ENCODE measurements around the gene EFNB1. TPM values are rescaled to one million over a fixed set of nuclear protein-coding genes. Genes with fewer than 3 reads are reported as not detected.
A peak's percentile ranks its signal among the peaks of the same experiment; 100 is the strongest.

The EFNB1 gene
- total RNA-seq, 1 donor, result 4.6 TPM

DNA sequence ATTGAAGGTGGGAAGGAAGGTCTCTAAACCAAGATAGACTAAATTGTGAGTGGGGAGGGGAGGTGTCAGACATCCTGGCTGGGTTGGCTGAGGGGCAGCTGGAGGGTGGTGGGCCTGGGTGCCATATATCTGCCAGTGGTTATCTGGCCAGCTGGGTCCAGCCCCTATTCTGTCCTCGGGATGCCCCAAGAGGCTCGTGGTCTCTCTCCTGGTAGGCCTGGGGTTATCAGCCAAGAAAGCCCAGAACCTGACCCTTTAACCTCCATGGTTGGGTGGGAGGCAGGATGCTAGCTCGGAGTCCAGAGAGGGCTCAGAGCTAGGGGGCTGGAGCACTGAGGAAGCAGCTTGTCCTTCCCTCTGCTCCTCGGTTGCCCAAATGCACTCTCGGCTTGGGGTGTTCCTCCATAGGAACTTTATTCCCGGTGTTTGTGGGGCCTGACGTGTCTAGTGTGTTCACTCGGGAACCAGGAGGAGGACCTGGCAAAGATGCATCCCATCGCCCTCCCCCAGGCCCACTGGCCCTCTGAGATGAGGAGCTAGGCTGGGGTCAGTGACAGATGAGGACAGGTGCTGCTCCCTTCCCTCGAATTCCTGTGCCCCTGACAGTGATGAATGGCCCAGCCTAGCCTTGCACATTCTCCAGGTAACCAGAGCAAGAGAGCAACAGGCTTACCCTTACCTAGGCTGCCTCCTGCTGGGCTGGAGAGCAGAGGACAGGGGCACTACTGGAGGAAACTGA, 5.2 kb upstream of the EFNB1 start:
- Histone ChIP-seq H3K27me3 (ENCODE audit: insufficient read depth, low read length) (no peaks in the 10 kb centered on the region), H3K9me3 (ENCODE audit: low read depth, low read length) (no peaks in the 10 kb centered on the region), H3K4me1 (ENCODE audit: insufficient read depth, low read length) (peaks cover 6% of the 10 kb centered on the region), H3K4me3 (ENCODE audit: low read length) (no peak overlapping the region)

DNA sequence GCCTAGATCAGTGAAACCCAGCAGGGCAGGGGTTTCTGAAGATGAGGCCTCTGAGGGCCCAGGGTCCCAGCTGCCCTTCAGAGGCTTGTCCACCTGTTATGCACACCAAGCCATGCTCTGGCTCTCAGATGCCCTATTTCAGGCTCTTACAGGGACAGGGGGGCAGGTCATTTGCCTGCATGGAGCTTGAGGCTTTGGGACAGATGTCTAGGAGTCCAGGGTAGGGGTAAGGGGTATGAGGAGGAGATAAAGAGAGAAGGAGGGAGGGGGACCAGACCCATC, 4.7 kb upstream of the EFNB1 start:
- no peaks in the 10 kb centered on the region for H3K9me3 ChIP-seq (ENCODE audit: low read depth, low read length)
- H3K27me3 ChIP-seq (ENCODE audit: insufficient read depth, low read length), result no peaks in the 10 kb centered on the region
- peaks cover 6% of the 10 kb centered on the region for H3K4me1 ChIP-seq (ENCODE audit: insufficient read depth, low read length)
- H3K4me3 ChIP-seq (ENCODE audit: low read length), result no peak overlapping the region

DNA sequence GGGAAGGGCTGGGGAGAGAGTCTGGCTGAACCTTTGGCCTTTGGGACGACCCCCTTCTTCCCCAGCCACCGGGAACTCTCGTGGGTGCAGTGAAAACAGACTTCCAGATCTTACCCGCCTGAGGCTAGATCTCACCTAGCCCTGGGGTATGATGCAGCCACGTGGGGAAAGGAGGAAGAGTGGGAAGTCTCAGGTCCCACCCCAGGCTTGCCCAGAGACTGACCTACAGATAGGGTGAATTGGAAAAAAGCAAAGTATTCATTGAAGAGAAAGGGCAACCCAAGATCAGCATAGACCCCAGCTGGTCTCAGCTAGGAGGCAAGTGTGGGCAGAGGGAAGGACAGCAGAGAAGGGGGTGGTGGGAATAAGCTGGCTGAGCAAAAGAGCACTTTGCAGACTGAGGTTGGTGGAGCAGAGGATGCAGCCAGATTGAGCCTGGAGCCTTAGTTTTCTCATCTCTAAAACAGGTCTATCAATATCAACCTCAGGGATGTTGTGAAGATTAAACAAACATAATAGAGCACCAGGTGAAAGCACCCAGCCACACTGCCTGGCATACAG, 4.2 kb upstream of the EFNB1 start:
- Histone ChIP-seq H3K9me3 (ENCODE audit: low read depth, low read length) (no peaks in the 10 kb centered on the region), H3K4me1 (ENCODE audit: insufficient read depth, low read length) (peaks cover 6% of the 10 kb centered on the region), H3K4me3 (ENCODE audit: low read length) (no peak overlapping the region), H3K27me3 (ENCODE audit: insufficient read depth, low read length) (no peaks in the 10 kb centered on the region)

DNA sequence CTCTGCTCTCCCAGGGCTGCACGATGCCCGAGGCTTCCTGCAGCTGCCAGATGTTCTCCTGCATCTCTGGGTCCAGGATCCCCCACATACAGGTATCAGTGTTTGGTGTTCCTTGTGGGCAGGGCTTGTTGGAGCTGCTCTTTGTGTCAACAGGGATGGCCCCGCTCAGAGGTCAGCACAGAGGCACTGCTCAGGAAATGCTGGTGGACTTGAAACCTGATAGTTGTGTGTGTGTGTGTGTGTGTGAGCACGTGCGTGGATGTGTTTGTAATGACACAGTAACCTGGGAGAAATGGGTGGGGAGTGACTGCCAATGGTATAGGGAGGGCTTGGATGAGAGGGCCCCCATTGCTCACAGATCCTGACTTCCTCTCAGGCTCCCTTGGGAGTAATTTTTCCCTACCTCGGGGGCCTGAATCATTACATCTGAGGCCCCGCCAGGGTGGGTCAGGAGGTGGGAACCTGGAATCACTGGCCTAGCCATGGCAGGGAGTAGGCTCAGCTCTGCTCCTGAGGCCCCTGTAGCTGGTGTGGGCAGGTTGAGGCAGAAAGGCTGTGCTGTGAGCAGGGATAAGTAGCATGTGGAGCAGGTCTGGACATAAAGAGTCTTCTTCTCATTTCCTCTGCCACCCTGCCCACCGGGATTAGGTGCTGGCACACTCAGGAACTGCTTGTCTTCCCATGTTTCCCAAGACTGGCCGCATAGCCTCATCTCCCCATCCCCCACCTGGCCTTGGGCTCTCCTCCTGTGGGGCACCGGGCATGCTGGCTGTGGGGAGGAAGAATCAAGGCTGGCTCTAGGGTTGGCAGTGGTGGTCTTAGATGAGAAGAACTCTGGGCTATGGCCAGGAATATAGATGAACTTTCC, 2.5 kb upstream of the EFNB1 start:
- H3K4me3 ChIP-seq (ENCODE audit: low read length), result no peak overlapping the region
- H3K27me3 ChIP-seq (ENCODE audit: insufficient read depth, low read length), result no peaks in the 10 kb centered on the region
- peaks cover 16% of the 10 kb centered on the region for H3K4me1 ChIP-seq (ENCODE audit: insufficient read depth, low read length)
- no peaks in the 10 kb centered on the region for H3K9me3 ChIP-seq (ENCODE audit: low read depth, low read length)

DNA sequence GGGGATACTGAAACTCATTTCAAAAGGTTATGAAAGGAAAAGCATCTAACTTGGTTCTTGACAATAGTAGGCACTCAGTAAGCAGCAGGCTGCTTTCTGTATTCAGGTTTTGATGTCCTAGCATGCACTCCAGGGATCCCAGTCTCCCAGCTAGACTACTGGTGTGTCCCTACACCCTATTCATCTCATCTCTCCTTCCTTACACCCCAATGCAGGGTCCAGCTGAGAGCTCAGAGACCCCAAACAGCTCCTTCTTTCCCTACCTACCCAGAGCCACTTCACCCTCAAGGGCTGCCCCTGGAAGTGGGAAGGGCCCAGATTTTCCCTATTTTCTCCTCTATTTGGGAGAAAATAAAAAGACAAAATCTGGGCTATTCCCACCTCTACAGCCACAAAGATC, 1.6 kb upstream of the EFNB1 start:
- Histone ChIP-seq H3K27me3 (ENCODE audit: insufficient read depth, low read length) (no peaks in the 10 kb centered on the region), H3K9me3 (ENCODE audit: low read depth, low read length) (no peaks in the 10 kb centered on the region), H3K4me1 (ENCODE audit: insufficient read depth, low read length) (peaks cover 23% of the 10 kb centered on the region), H3K4me3 (ENCODE audit: low read length) (no peak overlapping the region)

DNA sequence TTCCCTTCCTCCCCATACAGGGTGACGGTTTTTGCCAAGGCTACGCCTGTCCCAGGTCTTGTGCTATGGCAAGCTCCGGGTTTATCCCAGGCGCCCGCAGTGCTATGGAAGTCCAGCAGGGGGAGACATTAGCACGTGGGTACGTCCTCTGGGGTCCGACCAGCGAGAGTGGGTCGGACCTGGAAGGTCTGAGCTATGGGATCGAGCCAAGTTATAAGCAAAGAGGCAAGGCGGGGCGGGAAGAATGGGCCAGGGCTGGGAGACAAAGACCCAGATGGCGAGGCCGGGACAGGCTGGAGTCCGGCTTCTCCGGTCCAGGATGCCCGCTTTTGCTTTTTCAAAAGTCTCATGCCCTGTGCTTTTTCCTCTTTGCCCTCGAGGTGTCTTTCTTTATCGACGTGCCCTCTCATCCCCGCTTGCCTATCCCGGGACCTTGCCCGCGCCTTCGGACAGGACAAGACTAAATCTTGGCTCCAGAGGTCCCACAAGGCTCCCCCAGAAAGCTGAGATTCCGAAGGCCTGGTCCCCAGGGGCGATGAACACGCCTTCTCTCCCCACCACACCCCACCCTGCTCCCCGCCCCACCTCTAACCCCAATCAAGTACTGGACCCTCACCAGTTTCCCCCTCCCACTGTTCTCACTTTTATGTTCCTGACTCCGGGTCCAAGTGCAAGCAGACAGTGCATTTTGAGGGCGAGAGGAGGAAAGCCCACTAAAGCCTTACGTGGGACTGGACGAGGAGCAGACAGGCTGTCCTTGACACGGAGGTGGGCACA, 785 bp upstream of the EFNB1 start:
- H3K27me3 ChIP-seq (ENCODE audit: insufficient read depth, low read length), result no peaks in the 10 kb centered on the region
- no peaks in the 10 kb centered on the region for H3K9me3 ChIP-seq (ENCODE audit: low read depth, low read length)
- peaks cover 23% of the 10 kb centered on the region for H3K4me1 ChIP-seq (ENCODE audit: insufficient read depth, low read length)
- peak overlapping the region; percentile 59 for H3K4me3 ChIP-seq (ENCODE audit: low read length)

DNA sequence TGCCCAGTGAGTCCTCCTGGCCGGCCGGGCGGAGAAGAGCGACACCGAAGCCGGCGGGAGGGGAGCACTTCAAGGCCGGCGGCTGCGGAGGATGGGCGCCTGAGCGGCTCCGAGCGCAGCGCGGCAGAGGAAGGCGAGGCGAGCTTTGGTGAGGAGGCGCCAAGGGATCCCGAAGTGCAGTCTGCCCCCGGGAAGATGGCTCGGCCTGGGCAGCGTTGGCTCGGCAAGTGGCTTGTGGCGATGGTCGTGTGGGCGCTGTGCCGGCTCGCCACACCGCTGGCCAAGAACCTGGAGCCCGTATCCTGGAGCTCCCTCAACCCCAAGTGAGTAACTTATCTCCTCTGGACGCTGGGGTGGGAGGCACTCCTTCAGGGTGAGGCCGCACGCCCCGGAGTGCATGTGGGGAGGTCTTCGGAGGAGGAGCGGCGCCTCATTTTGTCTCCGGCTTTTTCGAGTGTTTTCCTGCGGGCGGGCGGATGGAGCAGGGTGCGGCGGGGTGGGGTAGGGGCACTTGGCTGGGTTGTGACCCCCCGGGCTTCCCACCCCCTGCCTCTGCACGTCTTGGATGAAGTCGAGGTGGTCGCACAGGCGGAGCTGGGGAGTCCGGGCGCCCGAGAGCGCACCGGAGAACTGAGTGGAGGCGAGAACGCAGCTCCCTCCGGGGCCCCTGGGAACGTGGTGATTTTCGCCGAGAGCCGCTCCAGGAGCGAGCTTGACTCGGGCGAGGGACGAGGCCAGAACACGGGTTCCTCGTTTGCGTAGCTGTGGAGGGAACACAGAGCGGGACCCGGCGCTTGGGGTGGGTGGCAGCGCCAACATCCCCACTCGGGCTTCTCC, 979 bp downstream of the EFNB1 start:
- Histone ChIP-seq H3K27me3 (ENCODE audit: insufficient read depth, low read length) (no peaks in the 10 kb centered on the region), H3K4me1 (ENCODE audit: insufficient read depth, low read length) (peaks cover 23% of the 10 kb centered on the region), H3K4me3 (ENCODE audit: low read length) (peak overlapping the region; percentile 59), H3K9me3 (ENCODE audit: low read depth, low read length) (no peaks in the 10 kb centered on the region)

DNA sequence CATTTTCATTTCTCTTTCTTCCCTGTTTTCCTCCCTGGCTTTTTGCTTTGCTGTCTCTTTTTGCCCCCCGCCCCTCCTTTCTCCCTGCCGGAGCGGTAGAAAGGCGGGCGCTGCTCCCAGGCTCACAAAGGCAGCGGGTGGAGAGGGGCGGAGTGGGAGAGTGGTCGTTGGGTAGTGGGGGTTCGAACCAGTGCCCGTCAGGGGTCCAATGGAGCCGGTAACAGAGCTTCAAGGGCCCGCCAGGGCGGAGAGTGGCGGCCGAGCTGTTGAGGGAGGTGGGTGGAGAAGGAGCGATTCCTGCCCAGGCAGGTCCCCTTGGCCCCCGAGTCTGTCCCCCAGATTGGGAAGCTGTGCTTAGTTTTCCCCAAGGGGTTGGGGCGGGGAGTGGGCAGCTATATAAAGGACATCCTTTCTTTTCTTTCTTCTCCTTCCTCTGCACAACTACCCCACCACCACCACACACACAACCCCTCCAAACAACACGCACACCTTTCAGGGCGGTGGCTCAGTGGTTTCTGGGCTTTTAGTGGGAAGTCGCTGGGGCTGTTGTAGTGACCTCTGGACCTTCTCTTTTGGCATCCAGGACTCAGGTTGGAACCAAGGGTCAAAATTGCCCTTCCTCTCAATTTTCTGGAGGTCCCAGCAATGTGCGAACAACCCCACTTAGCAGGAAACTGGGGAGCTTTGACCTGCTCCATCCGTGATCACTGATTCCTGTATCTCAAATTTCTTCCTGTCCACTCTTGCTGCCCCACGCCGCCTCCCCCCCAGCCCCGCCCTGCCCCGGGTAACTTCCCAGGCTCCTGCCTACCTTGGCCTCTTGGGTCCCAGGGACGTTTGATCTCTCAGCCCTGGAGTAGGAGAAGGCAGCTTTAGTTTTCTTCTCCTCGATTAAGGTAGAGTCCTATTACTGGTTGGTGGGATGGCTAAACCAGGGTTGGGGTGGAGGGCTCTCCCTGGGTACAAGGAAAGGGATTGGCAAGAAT, 1.9 kb downstream of the EFNB1 start:
- Histone ChIP-seq H3K27me3 (ENCODE audit: insufficient read depth, low read length) (no peaks in the 10 kb centered on the region), H3K4me1 (ENCODE audit: insufficient read depth, low read length) (peaks cover 23% of the 10 kb centered on the region), H3K4me3 (ENCODE audit: low read length) (peak overlapping the region; percentile 20), H3K9me3 (ENCODE audit: low read depth, low read length) (no peaks in the 10 kb centered on the region)

DNA sequence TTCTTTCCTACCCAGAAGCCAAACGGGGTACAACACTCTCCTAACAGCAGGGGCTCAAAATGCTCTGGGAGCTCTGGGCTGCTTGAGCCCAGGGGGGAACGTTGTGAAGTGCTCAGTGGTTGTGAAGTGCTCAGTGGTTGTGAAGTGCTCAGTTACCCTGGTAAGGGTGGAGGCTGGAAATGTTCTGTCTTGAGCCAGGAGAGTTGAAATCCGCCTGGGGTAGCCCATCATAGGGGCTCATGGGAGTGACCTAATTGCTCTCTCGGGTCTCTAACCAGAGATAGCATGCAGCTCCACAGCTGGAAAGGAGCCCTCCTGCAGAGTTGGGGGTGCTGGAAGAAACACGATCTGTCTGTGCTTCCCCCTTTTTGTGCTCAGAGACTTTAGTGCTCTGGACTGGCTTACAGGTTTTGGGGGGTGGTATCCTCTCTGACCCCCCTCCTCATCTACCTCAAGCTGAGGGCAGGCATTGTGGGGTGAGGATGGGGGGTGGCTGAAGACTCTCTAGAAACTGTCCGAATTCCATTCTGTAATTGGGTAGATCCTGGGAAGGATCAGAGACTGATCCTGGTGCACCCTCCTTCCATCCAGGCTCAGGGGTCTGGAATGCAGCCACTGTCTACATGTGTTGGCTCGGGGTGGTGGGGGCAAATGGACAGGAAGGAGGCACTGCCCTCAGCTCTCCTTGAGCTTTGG, 2.7 kb downstream of the EFNB1 start:
- no peaks in the 10 kb centered on the region for H3K9me3 ChIP-seq (ENCODE audit: low read depth, low read length)
- H3K4me3 ChIP-seq (ENCODE audit: low read length), result no peak overlapping the region
- H3K27me3 ChIP-seq (ENCODE audit: insufficient read depth, low read length), result no peaks in the 10 kb centered on the region
- peaks cover 23% of the 10 kb centered on the region for H3K4me1 ChIP-seq (ENCODE audit: insufficient read depth, low read length)

DNA sequence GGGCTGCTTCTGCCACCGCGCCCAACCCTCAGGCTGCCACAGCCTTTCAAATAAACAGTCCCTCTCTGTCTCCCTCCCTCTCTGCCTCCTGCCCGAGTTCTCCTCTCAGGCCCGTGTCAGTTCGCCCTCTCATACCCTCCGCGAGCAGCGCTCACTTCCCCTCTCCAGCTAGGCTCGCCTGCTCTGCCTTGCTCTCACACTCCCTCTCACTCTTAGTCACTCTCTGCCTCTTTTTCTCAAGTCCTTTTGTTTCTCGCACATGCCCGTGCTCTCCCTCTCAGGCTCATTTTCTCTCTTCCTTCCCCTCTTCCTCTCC, 3.2 kb downstream of the EFNB1 start:
- H3K4me1 ChIP-seq (ENCODE audit: insufficient read depth, low read length), result peaks cover 23% of the 10 kb centered on the region
- no peaks in the 10 kb centered on the region for H3K9me3 ChIP-seq (ENCODE audit: low read depth, low read length)
- H3K4me3 ChIP-seq (ENCODE audit: low read length), result no peak overlapping the region
- no peaks in the 10 kb centered on the region for H3K27me3 ChIP-seq (ENCODE audit: insufficient read depth, low read length)

DNA sequence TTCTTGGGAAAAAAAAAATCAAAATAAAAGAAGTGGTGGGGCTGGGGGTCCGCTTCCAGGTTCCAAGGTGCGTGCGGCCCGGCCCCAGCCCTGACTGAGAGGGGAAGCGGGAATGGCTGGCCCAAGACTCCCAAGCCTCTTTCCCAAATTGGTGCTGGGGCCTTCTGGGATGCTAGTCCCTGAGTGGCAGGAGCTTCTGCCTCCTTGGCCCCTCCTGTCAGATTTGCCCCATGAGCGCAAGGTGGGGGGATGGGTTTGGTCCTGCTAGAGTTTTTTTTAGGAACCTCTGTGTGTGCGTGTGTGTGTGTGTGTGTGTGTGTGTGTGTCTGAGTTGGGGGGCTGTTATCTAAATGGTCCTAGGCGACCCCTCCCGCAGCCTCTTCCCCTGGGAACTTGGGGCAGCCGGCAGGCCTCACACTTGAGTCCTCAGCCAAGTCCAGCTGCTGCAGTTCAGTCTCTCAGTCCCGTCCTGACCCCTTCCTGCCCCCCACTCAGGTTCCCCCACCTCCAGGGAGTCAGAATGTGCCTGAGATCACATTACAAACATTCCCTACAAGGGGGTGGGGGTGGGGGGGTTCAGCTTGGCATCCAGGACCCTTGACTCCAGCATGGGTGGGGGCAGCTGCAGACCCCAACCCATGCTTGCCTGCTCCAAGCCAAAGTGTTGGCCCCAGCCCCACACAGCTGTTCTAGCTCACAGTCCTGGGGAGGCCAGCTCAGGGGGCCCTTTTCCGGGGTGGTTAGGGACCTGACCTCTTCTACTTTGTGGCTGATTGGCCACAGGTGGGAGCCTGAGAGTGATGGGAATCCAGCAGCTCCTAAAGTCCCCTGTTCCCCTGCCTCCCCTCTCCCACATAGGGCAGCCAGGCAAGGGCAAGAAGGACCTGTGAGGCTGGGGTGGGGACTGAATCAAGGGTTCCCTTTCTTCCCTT, 4.0 kb downstream of the EFNB1 start:
- H3K4me1 ChIP-seq (ENCODE audit: insufficient read depth, low read length), result peaks cover 23% of the 10 kb centered on the region
- H3K4me3 ChIP-seq (ENCODE audit: low read length), result no peak overlapping the region
- H3K9me3 ChIP-seq (ENCODE audit: low read depth, low read length), result no peaks in the 10 kb centered on the region
- H3K27me3 ChIP-seq (ENCODE audit: insufficient read depth, low read length), result no peaks in the 10 kb centered on the region

DNA sequence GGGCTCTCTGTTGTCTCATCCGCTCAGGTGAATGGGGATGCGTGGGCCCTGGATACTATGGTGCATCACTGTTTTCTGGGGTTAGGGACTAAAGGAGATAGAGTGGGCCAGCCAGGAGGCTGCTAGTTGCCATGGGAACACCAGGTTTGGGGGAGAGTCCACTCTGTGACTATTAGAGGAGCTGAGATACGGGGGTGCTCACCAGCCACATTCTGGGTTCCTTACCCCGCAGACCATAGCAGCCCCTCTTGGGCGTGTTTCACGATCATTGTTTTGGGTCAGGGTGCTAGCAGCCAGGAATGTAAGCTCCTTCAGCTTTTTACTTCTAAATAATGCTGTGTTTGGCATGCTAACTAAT, 4.6 kb downstream of the EFNB1 start:
- H3K9me3 ChIP-seq (ENCODE audit: low read depth, low read length), result no peaks in the 10 kb centered on the region
- no peak overlapping the region for H3K4me3 ChIP-seq (ENCODE audit: low read length)
- no peaks in the 10 kb centered on the region for H3K27me3 ChIP-seq (ENCODE audit: insufficient read depth, low read length)
- peaks cover 17% of the 10 kb centered on the region for H3K4me1 ChIP-seq (ENCODE audit: insufficient read depth, low read length)

Measured in mononuclear cell (primary cell).